ENCODE results near the gene USP2. TPM values are rescaled to one million over a fixed set of nuclear protein-coding genes. Genes with fewer than 3 reads are reported as not detected.

The USP2 gene
- total RNA-seq, 1 donor from 2014 or later = 0.24 TPM

DNA sequence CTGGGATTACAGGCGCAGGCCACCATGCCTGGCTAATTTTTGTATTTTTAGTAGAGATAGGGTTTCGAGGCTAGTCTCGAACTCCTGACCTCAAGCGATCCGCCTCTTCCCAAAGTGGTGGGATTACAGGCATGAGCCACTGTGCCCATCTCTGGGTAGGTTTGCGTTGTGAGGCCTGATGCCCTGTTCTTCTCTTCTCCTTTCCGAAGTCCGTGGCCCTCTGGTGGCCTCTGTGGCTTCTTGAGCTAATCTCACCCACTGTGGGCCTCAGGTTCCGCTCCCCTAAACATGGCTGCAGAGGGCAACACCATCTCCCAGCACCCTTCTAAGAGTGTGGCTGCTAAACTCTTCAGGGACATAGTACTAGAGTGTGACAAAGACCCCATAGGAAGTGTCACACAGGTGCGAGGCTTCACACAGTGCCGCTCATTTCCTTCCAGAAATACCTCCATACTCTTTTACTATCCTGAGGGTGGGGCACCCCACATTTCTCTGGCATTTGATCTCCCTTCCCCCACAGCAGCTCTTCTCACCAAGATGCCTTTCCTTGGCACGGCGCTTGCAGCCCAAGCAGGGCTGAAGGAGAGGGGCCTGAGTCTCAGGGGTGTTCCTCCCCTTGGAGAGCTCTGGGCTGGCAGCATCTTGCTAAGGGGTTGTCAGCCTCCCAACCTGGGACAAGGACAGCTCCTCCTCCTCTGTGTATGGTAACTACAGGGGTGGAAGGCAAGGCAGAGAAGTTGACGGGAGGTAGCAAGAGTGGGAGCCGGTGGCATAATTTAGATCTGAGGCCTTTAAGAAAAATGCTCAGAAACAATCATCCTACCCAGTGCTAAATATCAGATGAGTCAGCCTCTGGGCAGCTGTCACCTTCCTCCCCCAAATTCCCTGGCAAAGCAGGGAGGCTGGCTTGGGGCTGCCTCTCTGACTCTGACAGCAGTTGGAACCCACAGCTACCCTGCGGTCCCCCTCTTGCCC, 35.4 kb upstream of the USP2 start:
- POLR2A ChIA-PET = no interaction called here
- DNase-seq = no peak
- TF ChIP-seq, protein P1, sequence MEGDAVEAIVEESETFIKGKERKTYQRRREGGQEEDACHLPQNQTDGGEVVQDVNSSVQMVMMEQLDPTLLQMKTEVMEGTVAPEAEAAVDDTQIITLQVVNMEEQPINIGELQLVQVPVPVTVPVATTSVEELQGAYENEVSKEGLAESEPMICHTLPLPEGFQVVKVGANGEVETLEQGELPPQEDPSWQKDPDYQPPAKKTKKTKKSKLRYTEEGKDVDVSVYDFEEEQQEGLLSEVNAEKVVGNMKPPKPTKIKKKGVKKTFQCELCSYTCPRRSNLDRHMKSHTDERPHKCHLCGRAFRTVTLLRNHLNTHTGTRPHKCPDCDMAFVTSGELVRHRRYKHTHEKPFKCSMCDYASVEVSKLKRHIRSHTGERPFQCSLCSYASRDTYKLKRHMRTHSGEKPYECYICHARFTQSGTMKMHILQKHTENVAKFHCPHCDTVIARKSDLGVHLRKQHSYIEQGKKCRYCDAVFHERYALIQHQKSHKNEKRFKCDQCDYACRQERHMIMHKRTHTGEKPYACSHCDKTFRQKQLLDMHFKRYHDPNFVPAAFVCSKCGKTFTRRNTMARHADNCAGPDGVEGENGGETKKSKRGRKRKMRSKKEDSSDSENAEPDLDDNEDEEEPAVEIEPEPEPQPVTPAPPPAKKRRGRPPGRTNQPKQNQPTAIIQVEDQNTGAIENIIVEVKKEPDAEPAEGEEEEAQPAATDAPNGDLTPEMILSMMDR (IDR thresholded peaks at IDR 0.05) = no peak
- H3K27ac Mint-ChIP-seq = no peak overlapping the region
- ATAC-seq (ENCODE audit: low read depth) = no peak
- H3K9me3 Mint-ChIP-seq = peaks cover 8% of the 10 kb centered on the region
- intact Hi-C loops (cut with micrococcal nuclease) = no loop called here
- peaks cover 45% of the 10 kb centered on the region for H3K27me3 Mint-ChIP-seq
- H3K4me1 Mint-ChIP-seq = peaks cover 5% of the 10 kb centered on the region
- H3K36me3 Mint-ChIP-seq (ENCODE audit: low read depth) = no peaks in the 10 kb centered on the region
- CTCF ChIA-PET = no interaction called here
- H3K4me3 Mint-ChIP-seq = no peak overlapping the region

DNA sequence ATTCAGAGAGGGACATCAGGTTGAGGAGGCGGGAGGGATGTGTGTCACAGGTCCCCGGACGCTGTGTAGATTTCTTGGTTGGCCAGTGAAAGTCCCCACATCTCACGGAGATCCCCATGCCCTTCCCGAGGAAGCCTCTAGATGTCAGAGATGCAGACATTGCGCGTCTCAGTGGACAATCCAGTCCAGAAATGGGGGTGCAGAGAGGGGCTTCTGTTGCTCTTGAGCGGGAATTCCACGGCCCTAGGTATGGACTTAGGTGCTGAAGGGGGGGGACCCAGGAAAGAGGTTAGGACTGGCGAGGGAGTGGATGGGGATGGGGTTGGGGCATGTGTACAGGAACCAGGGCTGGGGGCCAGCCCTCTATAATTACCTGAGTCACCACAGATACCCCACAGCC, 34.5 kb upstream of the USP2 start:
- no peaks in the 10 kb centered on the region for H3K36me3 Mint-ChIP-seq (ENCODE audit: low read depth)
- ATAC-seq (ENCODE audit: low read depth) = no peak
- TF ChIP-seq, protein P1 (IDR thresholded peaks at IDR 0.05) = no peak
- H3K4me3 Mint-ChIP-seq = no peak overlapping the region
- peaks cover 38% of the 10 kb centered on the region for H3K27me3 Mint-ChIP-seq
- no peak for DNase-seq
- POLR2A ChIA-PET = no interaction called here
- CTCF ChIA-PET = no interaction called here
- intact Hi-C loops (cut with micrococcal nuclease) = no loop called here
- H3K9me3 Mint-ChIP-seq = peaks cover 8% of the 10 kb centered on the region
- H3K4me1 Mint-ChIP-seq = no peaks in the 10 kb centered on the region
- no peak overlapping the region for H3K27ac Mint-ChIP-seq

DNA sequence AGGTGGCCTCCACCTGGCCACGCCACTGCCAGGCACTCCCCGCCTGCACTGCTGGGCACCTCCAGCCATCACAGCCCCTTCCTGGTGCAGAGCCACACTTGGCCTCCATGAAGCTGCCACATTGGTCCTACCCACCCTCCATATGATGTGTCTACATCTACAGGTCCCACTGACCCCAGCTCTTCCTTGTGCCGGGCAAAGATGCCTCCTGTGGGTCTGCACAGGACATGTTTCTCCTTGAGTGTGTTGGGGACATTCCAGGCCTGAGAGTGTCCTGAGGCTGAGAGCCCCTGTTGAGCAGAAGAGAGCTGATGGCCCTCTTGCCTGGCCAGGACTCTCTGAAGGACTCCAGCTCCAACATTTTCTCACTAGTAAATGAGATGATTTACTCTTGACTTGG, 34.0 kb upstream of the USP2 start:
- no peaks in the 10 kb centered on the region for H3K4me1 Mint-ChIP-seq
- ChIA-PET POLR2A (no interaction called here), CTCF (no interaction called here)
- peaks cover 34% of the 10 kb centered on the region for H3K27me3 Mint-ChIP-seq
- ATAC-seq (ENCODE audit: low read depth) = no peak
- no peak overlapping the region for H3K4me3 Mint-ChIP-seq
- H3K9me3 Mint-ChIP-seq = peaks cover 8% of the 10 kb centered on the region
- DNase-seq = no peak
- TF ChIP-seq, protein P1 (IDR thresholded peaks at IDR 0.05) = no peak
- H3K27ac Mint-ChIP-seq = no peak overlapping the region
- no peaks in the 10 kb centered on the region for H3K36me3 Mint-ChIP-seq (ENCODE audit: low read depth)
- intact Hi-C loops (cut with micrococcal nuclease) = no loop called here

DNA sequence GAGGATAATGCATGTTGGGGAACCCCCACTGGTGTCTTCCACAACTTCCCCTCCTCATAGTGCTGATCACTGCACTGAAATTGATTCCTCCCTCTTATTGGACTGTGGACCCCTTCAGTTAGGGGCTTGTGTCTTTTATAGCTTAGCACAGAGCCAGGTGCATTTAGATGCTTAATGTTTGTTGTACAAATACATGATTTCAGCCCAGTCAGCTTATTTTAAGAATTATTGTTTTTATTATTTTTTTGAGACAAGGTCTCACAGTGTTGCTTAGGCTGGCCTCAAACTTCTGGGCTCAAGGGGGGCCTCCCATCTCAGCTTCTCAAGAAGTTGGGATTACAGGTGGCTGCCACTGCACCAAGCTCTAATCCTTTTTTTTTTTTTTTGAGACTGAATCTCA, 33.2 kb upstream of the USP2 start:
- TF ChIP-seq, protein P1 (IDR thresholded peaks at IDR 0.05) = no peak
- ATAC-seq (ENCODE audit: low read depth) (no peak), DNase-seq (no peak)
- H3K36me3 Mint-ChIP-seq (ENCODE audit: low read depth) = no peaks in the 10 kb centered on the region
- H3K27ac Mint-ChIP-seq = no peak overlapping the region
- H3K4me1 Mint-ChIP-seq = no peaks in the 10 kb centered on the region
- ChIA-PET POLR2A (no interaction called here), CTCF (no interaction called here)
- peaks cover 8% of the 10 kb centered on the region for H3K9me3 Mint-ChIP-seq
- H3K27me3 Mint-ChIP-seq = peaks cover 26% of the 10 kb centered on the region
- no peak overlapping the region for H3K4me3 Mint-ChIP-seq
- intact Hi-C loops (cut with micrococcal nuclease) = no loop called here

DNA sequence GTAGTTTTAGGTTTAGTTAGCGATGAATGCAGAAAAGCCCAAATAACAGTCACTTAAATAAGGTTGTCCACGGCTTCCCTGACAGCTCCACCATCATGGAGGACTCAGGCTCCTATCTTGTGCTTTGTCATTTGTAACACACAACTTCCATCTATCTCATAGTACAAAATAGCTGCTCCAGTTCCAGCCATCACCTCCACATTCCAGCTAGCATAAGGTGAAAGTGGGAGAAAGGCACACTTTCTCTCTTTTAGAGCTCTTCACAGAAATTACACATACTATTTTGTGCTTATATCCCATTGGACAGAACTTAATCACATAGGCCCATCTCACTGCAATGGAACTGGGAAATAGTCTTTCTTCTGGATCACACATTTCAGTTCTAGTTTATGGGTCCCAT, 32.8 kb upstream of the USP2 start:
- H3K4me3 Mint-ChIP-seq = no peak overlapping the region
- intact Hi-C loops (cut with micrococcal nuclease) = no loop called here
- no peak overlapping the region for H3K27ac Mint-ChIP-seq
- no peaks in the 10 kb centered on the region for H3K4me1 Mint-ChIP-seq
- H3K27me3 Mint-ChIP-seq = peaks cover 22% of the 10 kb centered on the region
- CTCF ChIA-PET = no interaction called here
- ATAC-seq (ENCODE audit: low read depth) (no peak), DNase-seq (no peak)
- peaks cover 8% of the 10 kb centered on the region for H3K9me3 Mint-ChIP-seq
- H3K36me3 Mint-ChIP-seq (ENCODE audit: low read depth) = no peaks in the 10 kb centered on the region
- TF ChIP-seq, protein P1 (IDR thresholded peaks at IDR 0.05) = no peak
- POLR2A ChIA-PET = no interaction called here

Measured in activated B cell treated with CpG ODN at 0.5 μM for 24 hours (primary cell).